D721Med (cell line): ENCODE results near the gene BET1.

Experiments
- DNase-seq: peaks from one replicate; pipeline ENCODE4 v3.0.0; 2011; ENCODE audit warnings: low spot score; ENCODE audit not compliant: insufficient read length
- FAIRE-seq: peaks from 2 replicates; lab custom pipeline; 2011; peaks lifted over from hg19 to GRCh38; lab: Jason Lieb, UNC
- CTCF ChIP-seq: IDR thresholded peaks from 2 replicates; pipeline ENCODE4 v1.5.1; 2012; ENCODE audit warnings: mild to moderate bottlenecking, control low read depth; ENCODE audit not compliant: insufficient read depth; ENCODE audit errors: missing control alignments

The BET1 gene

GRCh38 chr7:93997868-93998267 lies 6.3 kb downstream of the BET1 start:
- FAIRE-seq = no peak
- TF ChIP-seq CTCF = no peak
- no peak for DNase-seq

GRCh38 chr7:93992421-93993110 lies 11.6 kb downstream of the BET1 start:
- TF ChIP-seq CTCF = no peak
- no peak for FAIRE-seq
- DNase-seq = no peak

- FAIRE-seq (no peak), DNase-seq (no peak)
- no peak for TF ChIP-seq CTCF
Measured at GRCh38 chr7:93987297-93987696, 16.9 kb downstream of the BET1 start.

GRCh38 chr7:93985101-93985500 lies 19.1 kb downstream of the BET1 start:
- DNase-seq (no peak), FAIRE-seq (no peak)
- TF ChIP-seq CTCF = no peak

GRCh38 chr7:93984024-93984423 lies 20.1 kb downstream of the BET1 start:
- FAIRE-seq = no peak
- TF ChIP-seq CTCF = no peak
- no peak for DNase-seq

GRCh38 chr7:93981480-93981874 lies 22.7 kb downstream of the BET1 start:
- FAIRE-seq (no peak), DNase-seq (no peak)
- TF ChIP-seq CTCF = no peak

- TF ChIP-seq CTCF = no peak
- no peak for DNase-seq
- FAIRE-seq = no peak
Measured at GRCh38 chr7:93980744-93981479, 23.2 kb downstream of the BET1 start.
